ENCODE results near the gene C20orf141. TPM values are rescaled to one million over a fixed set of nuclear protein-coding genes. Genes with fewer than 3 reads are reported as not detected.

Gene C20orf141
- total RNA-seq, 3 donors from 2014 or later: not detected

- peaks cover 7% of the 10 kb centered on the region for H3K4me1 ChIP-seq (ENCODE audit: low read depth)
- intact Hi-C loops (cut with DNase I, micrococcal nuclease): no loop called here
- H3K36me3 ChIP-seq (ENCODE audit: low read depth): no peaks in the 10 kb centered on the region
- no peak for TF ChIP-seq CTCF (IDR thresholded peaks at IDR 0.05)
- no peak overlapping the region for H3K4me3 ChIP-seq
- H3K9me3 ChIP-seq: no peaks in the 10 kb centered on the region
- no peak for ATAC-seq
- DNase-seq: no peak
Measured at GRCh38 chr20:2845607-2846006, 30.8 kb downstream of the C20orf141 start.

- DNase-seq (no peak), ATAC-seq (peak; percentile 54)
- Histone ChIP-seq H3K36me3 (ENCODE audit: low read depth) (no peaks in the 10 kb centered on the region), H3K4me3 (no peak overlapping the region), H3K4me1 (ENCODE audit: low read depth) (peaks cover 1% of the 10 kb centered on the region), H3K9me3 (no peaks in the 10 kb centered on the region)
- intact Hi-C loops (cut with DNase I, micrococcal nuclease): no loop called here
- no peak for TF ChIP-seq CTCF (IDR thresholded peaks at IDR 0.05)
Measured at GRCh38 chr20:2846698-2847097, 31.9 kb downstream of the C20orf141 start.

- Histone ChIP-seq H3K4me3 (no peak overlapping the region), H3K36me3 (ENCODE audit: low read depth) (no peaks in the 10 kb centered on the region), H3K4me1 (ENCODE audit: low read depth) (no peaks in the 10 kb centered on the region), H3K9me3 (no peaks in the 10 kb centered on the region)
- intact Hi-C loops (cut with DNase I, micrococcal nuclease): no loop called here
- no peak for ATAC-seq
- no peak for DNase-seq
- no peak for TF ChIP-seq CTCF (IDR thresholded peaks at IDR 0.05)
Measured at GRCh38 chr20:2847802-2848201, 33.0 kb downstream of the C20orf141 start.

GRCh38 chr20:2849529-2849928 lies 34.7 kb downstream of the C20orf141 start:
- no peak for DNase-seq
- Histone ChIP-seq H3K9me3 (no peaks in the 10 kb centered on the region), H3K4me1 (ENCODE audit: low read depth) (no peaks in the 10 kb centered on the region), H3K4me3 (no peak overlapping the region), H3K36me3 (ENCODE audit: low read depth) (no peaks in the 10 kb centered on the region)
- ATAC-seq: no peak
- TF ChIP-seq CTCF (IDR thresholded peaks at IDR 0.05): no peak
- intact Hi-C loops (cut with DNase I, micrococcal nuclease): no loop called here

- intact Hi-C loops (cut with DNase I, micrococcal nuclease): no loop called here
- Histone ChIP-seq H3K4me3 (no peak overlapping the region), H3K4me1 (ENCODE audit: low read depth) (no peaks in the 10 kb centered on the region), H3K36me3 (ENCODE audit: low read depth) (no peaks in the 10 kb centered on the region), H3K9me3 (no peaks in the 10 kb centered on the region)
- ATAC-seq: no peak
- no peak for TF ChIP-seq CTCF (IDR thresholded peaks at IDR 0.05)
- DNase-seq: no peak
Measured at GRCh38 chr20:2851086-2851485, 36.3 kb downstream of the C20orf141 start.

GRCh38 chr20:2858591-2858990 lies 43.8 kb downstream of the C20orf141 start:
- no peak for DNase-seq
- no peak for ATAC-seq
- Histone ChIP-seq H3K4me3 (no peak overlapping the region), H3K4me1 (ENCODE audit: low read depth) (no peaks in the 10 kb centered on the region), H3K9me3 (no peaks in the 10 kb centered on the region), H3K36me3 (ENCODE audit: low read depth) (no peaks in the 10 kb centered on the region)
- TF ChIP-seq CTCF (IDR thresholded peaks at IDR 0.05): no peak
- intact Hi-C loops (cut with DNase I, micrococcal nuclease): no loop called here
